ENCODE data around the gene HBB.

The HBB gene

GRCh38 chr11:5223686-5224085 lies 3.2 kb downstream of the HBB start:
- Histone ChIP-seq H3K27ac (ENCODE audit: extremely low read depth, low read depth, low read length) (no peak overlapping the region), H3K4me3 (ENCODE audit: low read depth, low read length) (no peak overlapping the region), H3K4me1 (ENCODE audit: control insufficient read depth, insufficient read depth, low read length) (no peaks in the 10 kb centered on the region), H3K36me3 (ENCODE audit: control insufficient read depth in 2 of 2, insufficient read depth in 1 of 2, low read length in 2 of 2) (no peaks in the 10 kb centered on the region), H3K9me3 (ENCODE audit: control insufficient read depth, insufficient read depth, low read depth, low read length) (no peaks in the 10 kb centered on the region)
- no peak for TF ChIP-seq ZNF580 (tag by site-specific recombination; IDR thresholded peaks at IDR 0.05)
- TF ChIP-seq ZNF776 (tag by site-specific recombination; IDR thresholded peaks at IDR 0.05; ENCODE audit: borderline replicate concordance) = no peak
- TF ChIP-seq SETDB1 (IDR thresholded peaks at IDR 0.05; ENCODE audit: insufficient read length, low read length) = no peak
- TF ChIP-seq ZNF571 (tag by site-specific recombination; IDR thresholded peaks at IDR 0.05) = no peak
- POLR2A ChIA-PET = no interaction called here
- CTCF ChIA-PET = no interaction called here

GRCh38 chr11:5223146-5223545 lies 3.7 kb downstream of the HBB start:
- no peaks in the 10 kb centered on the region for H3K9me3 ChIP-seq (ENCODE audit: control insufficient read depth, insufficient read depth, low read depth, low read length)
- TF ChIP-seq ZNF529 (tag by site-specific recombination; IDR thresholded peaks at IDR 0.05; ENCODE audit: insufficient replicate concordance) (no peak), ZNF530 (tag by site-specific recombination; IDR thresholded peaks at IDR 0.05; ENCODE audit: low read depth) (no peak), TSHZ1 (tag by site-specific recombination; IDR thresholded peaks at IDR 0.05; ENCODE audit: borderline replicate concordance) (no peak), ZNF37A (tag by site-specific recombination; IDR thresholded peaks at IDR 0.05) (no peak), ZNF174 (tag by site-specific recombination; IDR thresholded peaks at IDR 0.05) (no peak), PBX3 (CRISPR knock-in tag; IDR thresholded peaks at IDR 0.05) (no peak), ZSCAN16 (tag by site-specific recombination; IDR thresholded peaks at IDR 0.05) (no peak), ZNF670 (tag by site-specific recombination; IDR thresholded peaks at IDR 0.05; ENCODE audit: low read depth) (no peak), GLIS1 (tag by site-specific recombination; IDR thresholded peaks at IDR 0.05) (no peak)
- POLR2A ChIA-PET = no interaction called here

GRCh38 chr11:5210376-5210885 lies 16.4 kb downstream of the HBB start:
- H3K4me3 ChIP-seq (ENCODE audit: low read depth, low read length) = no peak overlapping the region
- no peaks in the 10 kb centered on the region for H3K9me3 ChIP-seq (ENCODE audit: control insufficient read depth, insufficient read depth, low read depth, low read length)
- ChIA-PET POLR2A (no interaction called here), CTCF (interaction anchor here (0.6 kb wide), 1 partner anchor 261 kb away, joined by 3 read pairs; no protein-coding TSS in a partner anchor)
- H3K4me1 ChIP-seq (ENCODE audit: control insufficient read depth, insufficient read depth, low read length) = no peaks in the 10 kb centered on the region
- no peaks in the 10 kb centered on the region for H3K36me3 ChIP-seq (ENCODE audit: control insufficient read depth in 2 of 2, insufficient read depth in 1 of 2, low read length in 2 of 2)
- H3K27ac ChIP-seq (ENCODE audit: extremely low read depth, low read depth, low read length) = no peak overlapping the region
- no peak for TF ChIP-seq ZNF146 (tag by site-specific recombination; IDR thresholded peaks at IDR 0.05)
- TF ChIP-seq ZNF677 (tag by site-specific recombination; IDR thresholded peaks at IDR 0.05) = no peak
- TF ChIP-seq ZNF843 (tag by site-specific recombination; IDR thresholded peaks at IDR 0.05) = no peak
- no peak for TF ChIP-seq ZNF350 (tag by site-specific recombination; IDR thresholded peaks at IDR 0.05)
- TF ChIP-seq ZNF777 (tag by site-specific recombination; IDR thresholded peaks at IDR 0.05; ENCODE audit: borderline replicate concordance) = no peak
- TF ChIP-seq ZNF704 (tag by site-specific recombination; IDR thresholded peaks at IDR 0.05) = no peak
- TF ChIP-seq SP2 (tag by site-specific recombination; IDR thresholded peaks at IDR 0.05) = no peak
- TF ChIP-seq ZNF23 (tag by site-specific recombination; IDR thresholded peaks at IDR 0.05; ENCODE audit: borderline replicate concordance) = no peak
- TF ChIP-seq TCF7L2 (IDR thresholded peaks at IDR 0.05; ENCODE audit: borderline replicate concordance, low read depth, low read length) = no peak
- no peak for TF ChIP-seq ZNF585B (tag by site-specific recombination; IDR thresholded peaks at IDR 0.05)
- TF ChIP-seq ZNF239 (tag by site-specific recombination; IDR thresholded peaks at IDR 0.05) = no peak
- TF ChIP-seq ZNF140 (tag by site-specific recombination; IDR thresholded peaks at IDR 0.05) = no peak
- no peak for TF ChIP-seq ZNF561 (tag by site-specific recombination; IDR thresholded peaks at IDR 0.05; ENCODE audit: borderline replicate concordance)
- no peak for TF ChIP-seq ZNF510 (tag by site-specific recombination; IDR thresholded peaks at IDR 0.05; ENCODE audit: insufficient replicate concordance)
- no peak for TF ChIP-seq ZNF311 (tag by site-specific recombination; IDR thresholded peaks at IDR 0.05; ENCODE audit: borderline replicate concordance)

More at GRCh38 chr11:5223146-5223545, 3.7 kb downstream of the HBB start:
- no peaks in the 10 kb centered on the region for H3K4me1 ChIP-seq (ENCODE audit: control insufficient read depth, insufficient read depth, low read length)
- H3K36me3 ChIP-seq (ENCODE audit: control insufficient read depth in 2 of 2, insufficient read depth in 1 of 2, low read length in 2 of 2) = no peaks in the 10 kb centered on the region
- CTCF ChIA-PET = no interaction called here
- no peak overlapping the region for H3K27ac ChIP-seq (ENCODE audit: extremely low read depth, low read depth, low read length)
- H3K4me3 ChIP-seq (ENCODE audit: low read depth, low read length) = no peak overlapping the region
